K562 (cell line): ENCODE measurements around the gene PSPH. TPM values are rescaled to one million over a fixed set of nuclear protein-coding genes. Genes with fewer than 3 reads are reported as not detected.

Experiments
- ATAC-seq: fragments of 200-7000 bp; cut with Tn5 transposase; 3 replicates; pipeline ENCODE4 v1.9.1; 2020; ENCODE audit warnings: moderate library complexity
- BruUV-seq: library from RNA; stranded (reverse); fragments of 400-500 nt; replicated peaks from 2 replicates; lab custom pipeline; 2021; lab: Mats Ljungman, UMichigan
- CTCF ChIA-PET: fragments of 300-600 bp; formaldehyde crosslinking; extraction: SDS; loops from one replicate; lab custom pipeline; 2021; ENCODE audit warnings: low intra/inter-chr PET ratio; lab: Yijun Ruan, JAX
- POLR2A ChIA-PET: fragments of 300-600, 350-650 bp; sonication (Branson Sonifier 250); formaldehyde crosslinking; extraction: SDS; loops from one replicate; lab custom pipeline; 2021; ENCODE audit warnings: antibody characterized with exemption, inconsistent platforms; lab: Yijun Ruan, JAX
- DNase-seq, 4 experiments: peaks; one replicate each; pipeline versions ENCODE4 v3.0.0 to v3.0.0-alpha.2; 2011 to 2018; ENCODE audit warnings: low spot score in 3 of 4, mixed read lengths in 3 of 4; ENCODE audit errors: extremely low read depth in 1 of 4
- FAIRE-seq: peaks from 2 replicates; lab custom pipeline; 2011; peaks lifted over from hg19 to GRCh38; lab: Jason Lieb, UNC
- H2AFZ ChIP-seq: 2 replicates; pipeline ENCODE4 v1.6.0; 2011; ENCODE audit warnings: low read depth, low read length, control low read depth, inconsistent platforms
- H3K27ac ChIP-seq: fragments of 200-600 bp; 3 replicates; pipeline ENCODE4 v1.8.0; 2011; ENCODE audit warnings: low read depth, mild to moderate bottlenecking, control low read depth, inconsistent platforms, low read length, moderate library complexity, mixed read lengths; ENCODE audit errors: extremely low read depth
- H3K27me3 ChIP-seq, 2 experiments: fragments of 300-600 bp in 1 of 2; 2 replicates in 1 of 2; 3 replicates in 1 of 2; pipeline versions ENCODE4 v1.6.0 to v1.8.0; 2011; ENCODE audit warnings: inconsistent platforms in 2 of 2, low read length in 2 of 2, mild to moderate bottlenecking in 1 of 2, mixed read lengths in 1 of 2, moderate library complexity in 1 of 2; ENCODE audit not compliant: control insufficient read depth in 2 of 2, insufficient read depth in 2 of 2
- H3K36me3 ChIP-seq: fragments of 300-600 bp; 3 replicates; pipeline ENCODE4 v1.8.0; 2011; ENCODE audit warnings: mild to moderate bottlenecking, low read length, inconsistent platforms; ENCODE audit not compliant: control insufficient read depth, insufficient read depth
- H3K4me1 ChIP-seq, 2 experiments: fragments of 200-600 bp in 1 of 2; replicated peaks in 1 of 2; 2 replicates in 1 of 2; 3 replicates in 1 of 2; pipeline versions ENCODE4 v1.5.1 to v1.8.0; 2011; ENCODE audit warnings: inconsistent platforms in 2 of 2, low read length in 2 of 2, mild to moderate bottlenecking in 1 of 2, mixed read lengths in 1 of 2, moderate library complexity in 1 of 2; ENCODE audit not compliant: control insufficient read depth in 2 of 2, insufficient read depth in 2 of 2
- H3K4me2 ChIP-seq: 2 replicates; pipeline ENCODE4 v1.6.1; 2011; ENCODE audit warnings: low read length, control low read depth, inconsistent platforms, mixed read lengths; ENCODE audit not compliant: insufficient read depth
- H3K4me3 ChIP-seq: fragments of 200-600 bp; sonication (generic), shearing (Covaris generic); 2 replicates; pipeline ENCODE4 v1.5.1; 2016; ENCODE audit warnings: control low read depth, inconsistent platforms
- H3K79me2 ChIP-seq: fragments of 200-600 bp; 3 replicates; pipeline ENCODE4 v1.8.0; 2011; ENCODE audit warnings: low read length, inconsistent platforms; ENCODE audit not compliant: control insufficient read depth, insufficient read depth
- H3K9ac ChIP-seq, 2 experiments: 2 replicates each; pipeline versions ENCODE4 v1.6.0 to v1.6.1; 2011; ENCODE audit warnings: low read depth in 2 of 2, low read length in 2 of 2, control low read depth in 1 of 2, inconsistent platforms in 1 of 2, mild to moderate bottlenecking in 1 of 2, mixed read lengths in 1 of 2; ENCODE audit not compliant: insufficient read depth in 1 of 2
- H3K9me1 ChIP-seq: one replicate; pipeline ENCODE4 v1.6.0; 2011; ENCODE audit warnings: inconsistent platforms, mild to moderate bottlenecking, low read length, moderate library complexity; ENCODE audit not compliant: control insufficient read depth, insufficient read depth
- H3K9me3 ChIP-seq: replicated peaks from 2 replicates; pipeline ENCODE4 v1.5.1; 2011; ENCODE audit warnings: low read depth, low read length, inconsistent platforms; ENCODE audit not compliant: control insufficient read depth, insufficient read depth
- H4K20me1 ChIP-seq: replicated peaks from 2 replicates; pipeline ENCODE4 v1.6.1; 2011; ENCODE audit warnings: low read length, inconsistent platforms, mixed read lengths; ENCODE audit not compliant: control insufficient read depth, insufficient read depth
- FOXA1 ChIP-seq: fragments of 450-650 bp; IDR thresholded peaks from 2 replicates; pipeline ENCODE4 v1.6.1; 2016; ENCODE audit warnings: mild to moderate bottlenecking, borderline replicate concordance
- KDM1A ChIP-seq, 2 experiments: fragments of 450-650 bp; IDR thresholded peaks; 2 replicates each; pipeline ENCODE4 v1.6.1; 2016; ENCODE audit warnings: mild to moderate bottlenecking in 2 of 2
- KLF13 ChIP-seq: fragments of 450-650 bp; IDR thresholded peaks from 2 replicates; pipeline ENCODE4 v1.6.1; 2016; ENCODE audit warnings: missing genetic modification characterization, low read depth, mild to moderate bottlenecking, missing compliant biosample characterization, moderate library complexity, borderline replicate concordance
- LARP7 ChIP-seq: fragments of 450-650 bp; IDR thresholded peaks from 2 replicates; pipeline ENCODE4 v1.6.1; 2016
- MAFK ChIP-seq: IDR thresholded peaks from 2 replicates; pipeline ENCODE4 v1.6.1; 2011; ENCODE audit warnings: low read length, improper control_type of control experiment
- MTA3 ChIP-seq: fragments of 450-650 bp; formaldehyde crosslinking; IDR thresholded peaks from 2 replicates; pipeline ENCODE4 v1.6.1; 2017; ENCODE audit warnings: mild to moderate bottlenecking, borderline replicate concordance
- NFATC3 ChIP-seq: fragments of 450-650 bp; IDR thresholded peaks from 2 replicates; pipeline ENCODE4 v1.6.1; 2017; ENCODE audit warnings: mild to moderate bottlenecking
- NFE2L1 ChIP-seq: fragments of 450-650 bp; IDR thresholded peaks from 2 replicates; pipeline ENCODE4 v1.6.1; 2016; ENCODE audit warnings: missing genetic modification characterization, low read depth, mild to moderate bottlenecking, missing compliant biosample characterization, moderate library complexity, borderline replicate concordance
- SAP30 ChIP-seq: fragments of 200-600 bp; sonication (generic); IDR thresholded peaks from 2 replicates; pipeline ENCODE4 v1.6.1; 2012; ENCODE audit warnings: borderline replicate concordance, low read depth, mild to moderate bottlenecking, moderate library complexity, low read length, control low read depth, inconsistent platforms; ENCODE audit not compliant: insufficient read depth, poor library complexity, severe bottlenecking
- TBP ChIP-seq: optimal IDR thresholded peaks from 2 replicates; pipeline ENCODE3; 2011; ENCODE audit warnings: low read depth, low read length, improper control_type of control experiment
- TEAD4 ChIP-seq, 2 experiments: sonication (generic) in 1 of 2; formaldehyde crosslinking in 1 of 2; IDR thresholded peaks; 2 replicates each; pipeline versions ENCODE4 v1.6.1 to v1.8.0; 2012 to 2022; ENCODE audit warnings: borderline replicate concordance in 1 of 2, inconsistent platforms in 1 of 2, low read length in 1 of 2, mild to moderate bottlenecking in 1 of 2, missing genetic modification reagents in 1 of 2
- ZNF75A ChIP-seq: fragments of 450-650 bp; formaldehyde crosslinking; IDR thresholded peaks from 2 replicates; pipeline ENCODE4 v1.4.0; 2020; ENCODE audit warnings: mild to moderate bottlenecking
- WGBS: fragments of 100-300 bp; shearing (Covaris generic); methylation state at CpG from one replicate; pipeline ENCODE4 v1.1.6; 2016; ENCODE audit warnings: low coverage, mixed read lengths; ENCODE audit not compliant: insufficient coverage; ENCODE audit errors: missing lambda C conversion rate; 5-methylcytosine and 5-hydroxymethylcytosine counted together
- in situ Hi-C: fragments of 300-500 bp; cut with MboI; formaldehyde crosslinking; loops from 4 replicates; pipeline ENCODE4 v1.15.0; 2018; ENCODE audit warnings: inconsistent platforms, mixed read lengths
- intact Hi-C: fragments of 100-400 bp; cut with micrococcal nuclease; formaldehyde crosslinking; loops from 2 replicates; pipeline ENCODE4 v1.14.2; 2022
- polyA plus RNA-seq, 8 experiments: library from polyadenylated mRNA; depleted of rRNA in 4 of 8; stranded (reverse) in 5 of 8; unstranded in 3 of 8; fragments of >200 nt; fragmentation: Nextera tagmentation in 2 of 8; fragmentation: Illumina TruSeq in 1 of 8; extraction: Ambion mirVana in 2 of 8; extraction: Trizol in 1 of 8; gene quantifications; 2 replicates each; pipeline versions ENCODE4 v1.2.1 to v1.2.3, GENCODE V29; 2011 to 2014; ENCODE audit warnings: inconsistent platforms in 1 of 8, missing spikeins in 1 of 8
- total RNA-seq, 7 experiments: library from RNA; depleted of rRNA in 6 of 7; stranded (reverse); fragments of >200 nt in 6 of 7; fragmentation: Illumina TruSeq in 2 of 7; extraction: Trizol in 2 of 7; gene quantifications; 2 replicates each; pipeline versions ENCODE4 v1.2.1 to v1.2.3, GENCODE V29; 2011 to 2021; ENCODE audit warnings: low replicate concordance in 1 of 7
- TF ChIP-seq, protein P1 (sequence below): fragments of 250-450 bp; sonication (Bioruptor Pico); IDR thresholded peaks from 2 replicates; pipeline ENCODE4 v1.4.0; 2020; ENCODE audit warnings: borderline replicate concordance
- TF ChIP-seq, protein P2 (sequence below): sonication (generic); formaldehyde crosslinking; IDR thresholded peaks from 2 replicates; pipeline ENCODE4 v1.8.1; 2023; ENCODE audit warnings: mild to moderate bottlenecking, missing genetic modification reagents
- TF ChIP-seq, protein P3 (sequence below): fragments of 450-650 bp; formaldehyde crosslinking; IDR thresholded peaks from 2 replicates; pipeline ENCODE4 v1.4.0; 2022; ENCODE audit warnings: mild to moderate bottlenecking, moderate library complexity

PSPH gene
- total and polyA plus RNA-seq, 9 of the 15 experiments (the other 6 are each of a cell fraction or from before 2014, with no cell fraction given) = 6.3 to 46.8 (median 20.2) TPM

DNA sequence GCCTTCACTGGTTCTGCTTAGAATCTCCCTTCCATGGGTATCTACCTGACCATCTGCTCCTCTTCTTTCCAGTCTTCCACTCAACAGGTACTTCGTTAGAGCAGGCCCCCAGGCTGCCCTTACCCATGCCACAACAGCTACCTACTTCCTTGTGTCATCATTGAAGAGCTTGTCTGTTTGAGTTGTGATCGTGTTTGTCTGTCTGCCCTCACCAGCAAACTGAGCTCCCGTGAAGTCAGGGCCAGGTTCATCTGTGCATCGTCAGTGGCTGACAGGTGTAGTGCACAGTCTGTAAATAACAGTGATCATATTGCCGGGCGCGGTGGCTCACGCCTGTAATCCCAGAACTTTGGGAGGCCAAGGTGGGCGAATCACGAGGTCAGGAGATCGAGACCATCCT, 81.9 kb downstream of the PSPH start:
- in situ Hi-C loops = no loop called here
- H3K27me3 ChIP-seq = no peaks in the 10 kb centered on the region
- no peak overlapping the region; a peak in 1 of 4 replicates for H3K9ac ChIP-seq
- H3K9me1 ChIP-seq = no peaks in the 10 kb centered on the region
- no peak overlapping the region for H3K4me2 ChIP-seq
- H3K79me2 ChIP-seq = peaks cover 45% of the 10 kb centered on the region
- intact Hi-C loops = loop anchor here (5.0 to 10.0 kb wide), 3 partner anchors 225 to 395 kb away; partner anchors contain the start of gene VOPP1
- peaks cover 16% of the 10 kb centered on the region for H3K36me3 ChIP-seq
- H3K4me3 ChIP-seq = no peak overlapping the region
- H3K27ac ChIP-seq = no peak overlapping the region
- no peak overlapping the region for H2AFZ ChIP-seq
- ChIA-PET CTCF (no interaction called here), POLR2A (interaction anchor here (1.0 kb wide), 1 partner anchor 9 kb away, joined by 3 read pairs; no protein-coding TSS in a partner anchor)
- H3K9me3 ChIP-seq = no peaks in the 10 kb centered on the region
- BruUV-seq = no TSS peak
- FAIRE-seq = no peak
- peaks cover 2 to 5% of the 10 kb centered on the region in 2 experiments; a peak in 2 of 5 replicates for H3K4me1 ChIP-seq
- no peak for DNase-seq
- TF ChIP-seq NFE2L1 (tag) (no peak), KLF13 (no peak), MTA3 (no peak), KDM1A (IDR thresholded peaks at IDR 0.05) (no peak), ZNF75A (no peak), TBP (no peak), FOXA1 (no peak), SAP30 (no peak), MAFK (no peak), TEAD4 (IDR thresholded peaks at IDR 0.05; ENCODE audit: low read length) (no peak), TEAD4 (CRISPR knock-in tag; IDR thresholded peaks at IDR 0.05; ENCODE audit: borderline replicate concordance) (no peak), LARP7 (no peak), NFATC3 (no peak)
- TF ChIP-seq, protein P1, sequence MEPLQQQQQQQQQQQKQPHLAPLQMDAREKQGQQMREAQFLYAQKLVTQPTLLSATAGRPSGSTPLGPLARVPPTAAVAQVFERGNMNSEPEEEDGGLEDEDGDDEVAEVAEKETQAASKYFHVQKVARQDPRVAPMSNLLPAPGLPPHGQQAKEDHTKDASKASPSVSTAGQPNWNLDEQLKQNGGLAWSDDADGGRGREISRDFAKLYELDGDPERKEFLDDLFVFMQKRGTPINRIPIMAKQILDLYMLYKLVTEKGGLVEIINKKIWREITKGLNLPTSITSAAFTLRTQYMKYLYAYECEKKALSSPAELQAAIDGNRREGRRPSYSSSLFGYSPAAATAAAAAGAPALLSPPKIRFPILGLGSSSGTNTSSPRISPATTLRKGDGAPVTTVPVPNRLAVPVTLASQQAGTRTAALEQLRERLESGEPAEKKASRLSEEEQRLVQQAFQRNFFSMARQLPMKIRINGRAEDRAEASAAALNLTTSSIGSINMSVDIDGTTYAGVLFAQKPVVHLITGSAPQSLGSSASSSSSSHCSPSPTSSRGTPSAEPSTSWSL (CRISPR knock-in tag) = no peak
- TF ChIP-seq, protein P2, sequence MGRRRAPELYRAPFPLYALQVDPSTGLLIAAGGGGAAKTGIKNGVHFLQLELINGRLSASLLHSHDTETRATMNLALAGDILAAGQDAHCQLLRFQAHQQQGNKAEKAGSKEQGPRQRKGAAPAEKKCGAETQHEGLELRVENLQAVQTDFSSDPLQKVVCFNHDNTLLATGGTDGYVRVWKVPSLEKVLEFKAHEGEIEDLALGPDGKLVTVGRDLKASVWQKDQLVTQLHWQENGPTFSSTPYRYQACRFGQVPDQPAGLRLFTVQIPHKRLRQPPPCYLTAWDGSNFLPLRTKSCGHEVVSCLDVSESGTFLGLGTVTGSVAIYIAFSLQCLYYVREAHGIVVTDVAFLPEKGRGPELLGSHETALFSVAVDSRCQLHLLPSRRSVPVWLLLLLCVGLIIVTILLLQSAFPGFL (CRISPR knock-in tag) = no peak
- TF ChIP-seq, protein P3, sequence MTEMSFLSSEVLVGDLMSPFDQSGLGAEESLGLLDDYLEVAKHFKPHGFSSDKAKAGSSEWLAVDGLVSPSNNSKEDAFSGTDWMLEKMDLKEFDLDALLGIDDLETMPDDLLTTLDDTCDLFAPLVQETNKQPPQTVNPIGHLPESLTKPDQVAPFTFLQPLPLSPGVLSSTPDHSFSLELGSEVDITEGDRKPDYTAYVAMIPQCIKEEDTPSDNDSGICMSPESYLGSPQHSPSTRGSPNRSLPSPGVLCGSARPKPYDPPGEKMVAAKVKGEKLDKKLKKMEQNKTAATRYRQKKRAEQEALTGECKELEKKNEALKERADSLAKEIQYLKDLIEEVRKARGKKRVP = no peak
- no peaks in the 10 kb centered on the region for H4K20me1 ChIP-seq
- ATAC-seq = no peak
- WGBS = 91% methylated on average over 7 of the region's 11 CpGs
